Measurements from ENCODE around the gene DRG2. TPM values are rescaled to one million over a fixed set of nuclear protein-coding genes. Genes with fewer than 3 reads are reported as not detected.

DRG2 gene
- total RNA-seq, 4 donors from 2014 or later: 29.5 to 55.1 (median 43.3) TPM

DNA sequence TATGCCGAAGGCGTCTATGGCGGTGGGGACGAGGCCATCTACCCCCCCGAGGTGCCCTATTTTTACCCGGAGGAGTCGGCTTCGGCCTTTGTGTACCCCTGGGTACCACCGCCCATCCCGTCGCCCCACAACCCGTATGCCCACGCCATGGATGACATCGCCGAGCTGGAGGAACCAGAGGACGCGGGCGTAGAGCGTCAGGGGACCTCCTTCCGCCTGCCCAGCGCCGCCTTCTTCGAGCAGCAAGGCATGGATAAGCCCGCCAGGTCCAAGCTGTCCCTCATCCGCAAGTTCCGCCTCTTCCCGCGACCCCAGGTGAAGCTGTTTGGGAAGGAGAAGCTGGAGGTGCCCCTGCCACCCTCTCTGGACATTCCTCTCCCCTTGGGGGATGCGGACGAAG is 32.2 kb downstream of the DRG2 start:
- DNase-seq (ENCODE audit: low spot score in 2 of 2): no peak
- Histone ChIP-seq H3K36me3 (no peaks in the 10 kb centered on the region), H3K9me3 (peaks cover 0 to 14% (median 0%) of the 10 kb centered on the region in 4 donors), H3K4me1 (no peaks in the 10 kb centered on the region), H3K27ac (no peak overlapping the region), H3K27me3 (no peaks in the 10 kb centered on the region), H3K4me3 (no peak overlapping the region)
- 97% methylated on average over 29 to 30 of the region's 30 CpGs for WGBS, 2 donors
- no peak for TF ChIP-seq POLR2A (IDR thresholded peaks at IDR 0.05)
- no peak for TF ChIP-seq EP300 (IDR thresholded peaks at IDR 0.05)
- TF ChIP-seq, protein P1, sequence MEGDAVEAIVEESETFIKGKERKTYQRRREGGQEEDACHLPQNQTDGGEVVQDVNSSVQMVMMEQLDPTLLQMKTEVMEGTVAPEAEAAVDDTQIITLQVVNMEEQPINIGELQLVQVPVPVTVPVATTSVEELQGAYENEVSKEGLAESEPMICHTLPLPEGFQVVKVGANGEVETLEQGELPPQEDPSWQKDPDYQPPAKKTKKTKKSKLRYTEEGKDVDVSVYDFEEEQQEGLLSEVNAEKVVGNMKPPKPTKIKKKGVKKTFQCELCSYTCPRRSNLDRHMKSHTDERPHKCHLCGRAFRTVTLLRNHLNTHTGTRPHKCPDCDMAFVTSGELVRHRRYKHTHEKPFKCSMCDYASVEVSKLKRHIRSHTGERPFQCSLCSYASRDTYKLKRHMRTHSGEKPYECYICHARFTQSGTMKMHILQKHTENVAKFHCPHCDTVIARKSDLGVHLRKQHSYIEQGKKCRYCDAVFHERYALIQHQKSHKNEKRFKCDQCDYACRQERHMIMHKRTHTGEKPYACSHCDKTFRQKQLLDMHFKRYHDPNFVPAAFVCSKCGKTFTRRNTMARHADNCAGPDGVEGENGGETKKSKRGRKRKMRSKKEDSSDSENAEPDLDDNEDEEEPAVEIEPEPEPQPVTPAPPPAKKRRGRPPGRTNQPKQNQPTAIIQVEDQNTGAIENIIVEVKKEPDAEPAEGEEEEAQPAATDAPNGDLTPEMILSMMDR (IDR thresholded peaks at IDR 0.05): no peak

DNA sequence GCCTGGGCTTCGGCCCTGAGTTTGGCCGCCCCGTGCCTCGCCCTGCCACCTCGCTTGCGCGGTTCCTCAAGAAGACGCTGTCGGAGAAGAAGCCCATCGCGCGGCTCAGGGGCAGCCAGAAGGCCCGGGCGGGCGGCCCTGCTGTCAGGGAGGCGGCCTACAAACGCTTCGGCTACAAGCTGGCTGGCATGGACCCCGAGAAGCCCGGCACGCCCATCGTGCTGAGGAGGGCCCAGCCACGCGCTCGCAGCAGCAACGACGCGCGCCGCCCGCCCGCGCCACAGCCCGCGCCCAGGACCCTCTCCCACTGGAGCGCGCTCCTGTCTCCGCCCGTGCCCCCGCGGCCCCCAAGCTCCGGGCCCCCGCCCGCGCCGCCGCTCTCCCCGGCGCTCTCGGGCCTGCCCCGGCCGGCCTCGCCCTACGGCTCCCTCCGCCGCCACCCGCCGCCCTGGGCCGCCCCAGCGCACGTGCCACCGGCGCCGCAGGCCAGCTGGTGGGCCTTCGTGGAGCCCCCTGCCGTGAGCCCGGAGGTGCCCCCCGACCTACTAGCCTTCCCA is 32.8 kb downstream of the DRG2 start:
- no peak overlapping the region for H3K27ac ChIP-seq
- no peaks in the 10 kb centered on the region for H3K4me1 ChIP-seq
- no peak for DNase-seq (ENCODE audit: low spot score in 2 of 2)

DNA sequence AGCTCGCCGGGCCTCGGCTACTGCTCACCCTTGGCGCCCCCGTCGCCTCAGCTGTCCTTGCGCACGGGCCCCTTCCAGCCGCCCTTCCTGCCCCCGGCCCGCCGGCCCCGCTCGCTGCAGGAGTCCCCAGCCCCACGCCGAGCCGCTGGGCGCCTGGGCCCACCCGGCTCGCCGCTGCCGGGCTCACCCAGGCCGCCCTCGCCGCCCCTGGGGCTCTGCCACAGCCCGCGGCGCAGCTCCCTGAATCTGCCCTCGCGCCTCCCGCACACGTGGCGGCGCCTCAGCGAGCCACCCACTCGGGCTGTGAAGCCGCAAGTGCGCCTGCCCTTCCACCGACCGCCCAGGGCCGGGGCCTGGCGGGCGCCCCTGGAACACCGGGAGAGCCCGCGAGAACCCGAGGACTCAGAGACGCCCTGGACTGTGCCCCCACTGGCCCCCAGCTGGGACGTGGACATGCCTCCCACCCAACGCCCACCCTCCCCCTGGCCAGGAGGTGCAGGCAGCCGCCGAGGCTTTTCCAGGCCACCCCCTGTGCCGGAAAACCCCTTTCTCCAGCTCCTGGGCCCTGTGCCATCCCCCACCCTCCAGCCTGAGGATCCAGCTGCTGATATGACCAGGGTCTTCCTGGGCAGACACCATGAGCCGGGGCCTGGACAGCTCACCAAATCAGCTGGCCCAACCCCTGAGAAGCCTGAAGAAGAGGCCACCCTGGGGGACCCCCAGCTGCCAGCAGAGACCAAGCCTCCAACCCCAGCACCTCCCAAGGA is 33.6 kb downstream of the DRG2 start:
- TF ChIP-seq EP300 (IDR thresholded peaks at IDR 0.05) (no peak), POLR2A (IDR thresholded peaks at IDR 0.05) (no peak)
- TF ChIP-seq, protein P1 (IDR thresholded peaks at IDR 0.05): no peak
- Histone ChIP-seq H3K4me3 (no peak overlapping the region), H3K27me3 (no peaks in the 10 kb centered on the region), H3K36me3 (no peaks in the 10 kb centered on the region), H3K4me1 (no peaks in the 10 kb centered on the region), H3K27ac (no peak overlapping the region), H3K9me3 (peaks cover 0 to 14% (median 0%) of the 10 kb centered on the region in 4 donors)
- WGBS, 2 donors: 89 to 91% methylated on average over 42 to 50 of the region's 54 CpGs
- no peak for DNase-seq (ENCODE audit: low spot score in 2 of 2)

More for the DNA sequence above, 32.8 kb downstream of the DRG2 start:
- Histone ChIP-seq H3K9me3 (peaks cover 0 to 14% (median 0%) of the 10 kb centered on the region in 4 donors), H3K4me3 (no peak overlapping the region), H3K36me3 (no peaks in the 10 kb centered on the region), H3K27me3 (no peaks in the 10 kb centered on the region)
- TF ChIP-seq EP300 (IDR thresholded peaks at IDR 0.05) (no peak), POLR2A (IDR thresholded peaks at IDR 0.05) (no peak)
- TF ChIP-seq, protein P1 (IDR thresholded peaks at IDR 0.05): no peak
- WGBS, 2 donors: 83 to 89% methylated on average over 47 to 68 of the region's 68 CpGs

DNA sequence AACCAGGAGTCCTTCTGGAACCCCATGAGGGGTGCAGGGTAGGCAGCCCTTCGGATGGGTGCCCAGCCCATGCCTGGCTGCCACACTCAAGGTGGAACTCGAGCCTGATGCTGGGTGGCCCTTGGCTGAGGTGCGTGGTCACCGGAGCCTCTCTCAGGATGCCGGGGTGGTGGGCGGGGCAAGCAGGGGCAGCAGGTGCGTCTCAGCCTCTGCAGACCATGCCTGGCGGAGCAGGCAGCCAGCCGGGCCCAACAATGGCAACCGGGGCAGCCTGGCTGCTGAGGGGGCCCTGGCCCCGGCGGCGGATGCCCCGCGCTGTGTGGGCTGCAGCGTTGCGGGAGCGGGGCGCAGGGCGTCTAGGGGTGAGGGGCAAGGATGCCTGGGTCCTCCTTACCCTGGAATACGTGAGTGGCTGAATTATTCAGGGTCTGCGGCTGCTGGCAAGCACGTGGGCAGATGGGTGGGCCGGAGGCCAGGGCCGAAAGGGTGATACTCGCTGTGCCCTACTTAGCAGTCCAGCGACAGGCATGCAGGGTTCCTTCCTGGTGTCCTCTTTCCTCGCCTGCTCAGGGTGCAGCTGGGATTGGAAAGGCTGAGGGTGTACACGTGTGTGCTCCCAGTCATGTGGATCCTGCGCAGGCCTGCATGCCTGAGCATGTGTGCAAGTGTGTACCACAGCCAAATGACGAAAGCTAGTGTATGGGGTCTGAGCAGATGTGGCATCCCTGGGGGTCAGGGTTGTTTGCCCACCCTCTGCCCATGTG is 35.4 kb downstream of the DRG2 start:
- WGBS, 2 donors: 79 to 81% methylated on average over 24 to 30 of the region's 31 CpGs
- TF ChIP-seq POLR2A (IDR thresholded peaks at IDR 0.05) (no peak), EP300 (IDR thresholded peaks at IDR 0.05) (no peak)
- TF ChIP-seq, protein P1 (IDR thresholded peaks at IDR 0.05): no peak
- DNase-seq (ENCODE audit: low spot score in 2 of 2): no peak
- no peaks in the 10 kb centered on the region for H3K4me1 ChIP-seq
- H3K9me3 ChIP-seq: peaks cover 0 to 14% (median 0%) of the 10 kb centered on the region in 4 donors
- no peak overlapping the region for H3K4me3 ChIP-seq
- no peaks in the 10 kb centered on the region for H3K36me3 ChIP-seq
- no peaks in the 10 kb centered on the region for H3K27me3 ChIP-seq
- no peak overlapping the region for H3K27ac ChIP-seq
